IMR-90 (cell line): ENCODE data around the gene ADGRL3.
"Not testable (repeated sequence)": the region's sequence is repeated elsewhere in the genome, so short reads cannot be mapped to it uniquely, and the experiment has no call there.

Experiments
- CEBPB ChIP-seq: IDR thresholded peaks from 2 replicates; pipeline ENCODE4 v1.6.1; 2012; ENCODE audit warnings: low read depth, low read length, improper control_type of control experiment
- FOS ChIP-seq: fragments of 150-350 bp; IDR thresholded peaks from 2 replicates; pipeline ENCODE4 v1.6.1; 2016; ENCODE audit warnings: low read depth, low read length
- MAZ ChIP-seq: IDR thresholded peaks from 2 replicates; pipeline ENCODE4 v1.6.1; 2012; ENCODE audit warnings: low read depth, mild to moderate bottlenecking, low read length, improper control_type of control experiment, moderate library complexity, borderline replicate concordance
- MXI1 ChIP-seq: IDR thresholded peaks from 2 replicates; pipeline ENCODE4 v1.6.1; 2012; ENCODE audit warnings: low read depth, mild to moderate bottlenecking, low read length, moderate library complexity, borderline replicate concordance
- POLR2A ChIP-seq: IDR thresholded peaks from 2 replicates; pipeline ENCODE4 v1.6.1; 2012; ENCODE audit warnings: mild to moderate bottlenecking, low read depth, low read length
- RAD21 ChIP-seq: IDR thresholded peaks from 2 replicates; pipeline ENCODE4 v1.6.1; 2012; ENCODE audit warnings: low read length, improper control_type of control experiment
- RFX5 ChIP-seq: IDR thresholded peaks from 2 replicates; pipeline ENCODE4 v1.8.0; 2012; ENCODE audit warnings: low read depth, mild to moderate bottlenecking, low read length, moderate library complexity
- SMC3 ChIP-seq: fragments of 150-350 bp; IDR thresholded peaks from 2 replicates; pipeline ENCODE4 v1.6.1; 2016; ENCODE audit warnings: low read depth, mild to moderate bottlenecking, antibody characterized with exemption, low read length, moderate library complexity
- TF ChIP-seq, protein P1 (sequence below): fragments of 150-350 bp; IDR thresholded peaks from 2 replicates; pipeline ENCODE4 v1.6.1; 2016; ENCODE audit warnings: low read depth, mild to moderate bottlenecking, low read length, moderate library complexity, borderline replicate concordance
- TF ChIP-seq, protein P2 (sequence below): conservative IDR thresholded peaks from 2 replicates; pipeline ENCODE4 v1.5.1; 2012; ENCODE audit warnings: mild to moderate bottlenecking, low read depth, low read length, improper control_type of control experiment
- TF ChIP-seq, protein P3 (sequence below): fragments of 150-350 bp; IDR thresholded peaks from 2 replicates; pipeline ENCODE4 v1.6.1; 2017; ENCODE audit warnings: mild to moderate bottlenecking, antibody characterized with exemption, low read length, low read depth

DNA sequence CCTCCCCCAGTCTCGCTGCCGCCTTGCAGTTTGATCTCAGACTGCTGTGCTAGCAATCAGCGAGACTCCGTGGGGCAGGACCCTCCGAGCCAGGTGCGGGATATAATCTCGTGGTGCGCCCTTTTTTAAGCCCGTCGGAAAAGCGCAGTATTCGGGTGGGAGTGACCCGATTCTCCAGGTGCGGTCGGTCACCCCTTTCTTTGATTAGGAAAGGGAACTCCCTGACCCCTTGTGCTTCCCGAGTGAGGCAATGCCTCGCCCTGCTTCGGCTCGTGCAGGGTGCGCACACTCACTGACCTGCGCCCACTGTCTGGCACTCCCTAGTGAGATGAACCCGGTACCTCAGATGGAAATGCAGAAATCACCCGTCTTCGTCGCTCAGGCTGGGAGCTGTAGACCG is 172.7 kb downstream of the ADGRL3 start:
- TF ChIP-seq, protein P1, sequence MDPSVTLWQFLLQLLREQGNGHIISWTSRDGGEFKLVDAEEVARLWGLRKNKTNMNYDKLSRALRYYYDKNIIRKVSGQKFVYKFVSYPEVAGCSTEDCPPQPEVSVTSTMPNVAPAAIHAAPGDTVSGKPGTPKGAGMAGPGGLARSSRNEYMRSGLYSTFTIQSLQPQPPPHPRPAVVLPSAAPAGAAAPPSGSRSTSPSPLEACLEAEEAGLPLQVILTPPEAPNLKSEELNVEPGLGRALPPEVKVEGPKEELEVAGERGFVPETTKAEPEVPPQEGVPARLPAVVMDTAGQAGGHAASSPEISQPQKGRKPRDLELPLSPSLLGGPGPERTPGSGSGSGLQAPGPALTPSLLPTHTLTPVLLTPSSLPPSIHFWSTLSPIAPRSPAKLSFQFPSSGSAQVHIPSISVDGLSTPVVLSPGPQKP = not testable (repeated sequence)
- TF ChIP-seq, protein P2, sequence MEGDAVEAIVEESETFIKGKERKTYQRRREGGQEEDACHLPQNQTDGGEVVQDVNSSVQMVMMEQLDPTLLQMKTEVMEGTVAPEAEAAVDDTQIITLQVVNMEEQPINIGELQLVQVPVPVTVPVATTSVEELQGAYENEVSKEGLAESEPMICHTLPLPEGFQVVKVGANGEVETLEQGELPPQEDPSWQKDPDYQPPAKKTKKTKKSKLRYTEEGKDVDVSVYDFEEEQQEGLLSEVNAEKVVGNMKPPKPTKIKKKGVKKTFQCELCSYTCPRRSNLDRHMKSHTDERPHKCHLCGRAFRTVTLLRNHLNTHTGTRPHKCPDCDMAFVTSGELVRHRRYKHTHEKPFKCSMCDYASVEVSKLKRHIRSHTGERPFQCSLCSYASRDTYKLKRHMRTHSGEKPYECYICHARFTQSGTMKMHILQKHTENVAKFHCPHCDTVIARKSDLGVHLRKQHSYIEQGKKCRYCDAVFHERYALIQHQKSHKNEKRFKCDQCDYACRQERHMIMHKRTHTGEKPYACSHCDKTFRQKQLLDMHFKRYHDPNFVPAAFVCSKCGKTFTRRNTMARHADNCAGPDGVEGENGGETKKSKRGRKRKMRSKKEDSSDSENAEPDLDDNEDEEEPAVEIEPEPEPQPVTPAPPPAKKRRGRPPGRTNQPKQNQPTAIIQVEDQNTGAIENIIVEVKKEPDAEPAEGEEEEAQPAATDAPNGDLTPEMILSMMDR = not testable (repeated sequence)
- not testable (repeated sequence) for TF ChIP-seq POLR2A, MXI1, RAD21, SMC3, FOS, MAZ, RFX5, CEBPB
- TF ChIP-seq, protein P3, sequence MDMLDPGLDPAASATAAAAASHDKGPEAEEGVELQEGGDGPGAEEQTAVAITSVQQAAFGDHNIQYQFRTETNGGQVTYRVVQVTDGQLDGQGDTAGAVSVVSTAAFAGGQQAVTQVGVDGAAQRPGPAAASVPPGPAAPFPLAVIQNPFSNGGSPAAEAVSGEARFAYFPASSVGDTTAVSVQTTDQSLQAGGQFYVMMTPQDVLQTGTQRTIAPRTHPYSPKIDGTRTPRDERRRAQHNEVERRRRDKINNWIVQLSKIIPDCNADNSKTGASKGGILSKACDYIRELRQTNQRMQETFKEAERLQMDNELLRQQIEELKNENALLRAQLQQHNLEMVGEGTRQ = not testable (repeated sequence)
